GM13976 (cell line): Measurements from ENCODE around the gene FERMT1.
"Not testable (repeated sequence)": the region's sequence is repeated elsewhere in the genome, so short reads cannot be mapped to it uniquely, and the experiment has no call there.

Experiments
- DNase-seq: peaks from one replicate; pipeline ENCODE4 v3.0.0; 2012; ENCODE audit warnings: low spot score
- in situ Hi-C: fragments of 300-500 bp; cut with MboI; formaldehyde crosslinking; loops from one replicate; pipeline ENCODE4 v1.12.0; 2022; ENCODE audit warnings: low sequenced_read_pairs, mixed read lengths, inconsistent platforms; ENCODE audit not compliant: unreplicated experiment
- TF ChIP-seq, protein P1 (sequence below): IDR thresholded peaks from 2 replicates; pipeline ENCODE4 v1.5.1; 2012; ENCODE audit warnings: borderline replicate concordance, mild to moderate bottlenecking; ENCODE audit not compliant: insufficient read depth; ENCODE audit errors: extremely low read depth, missing control alignments, control extremely low read depth

Gene FERMT1

DNA sequence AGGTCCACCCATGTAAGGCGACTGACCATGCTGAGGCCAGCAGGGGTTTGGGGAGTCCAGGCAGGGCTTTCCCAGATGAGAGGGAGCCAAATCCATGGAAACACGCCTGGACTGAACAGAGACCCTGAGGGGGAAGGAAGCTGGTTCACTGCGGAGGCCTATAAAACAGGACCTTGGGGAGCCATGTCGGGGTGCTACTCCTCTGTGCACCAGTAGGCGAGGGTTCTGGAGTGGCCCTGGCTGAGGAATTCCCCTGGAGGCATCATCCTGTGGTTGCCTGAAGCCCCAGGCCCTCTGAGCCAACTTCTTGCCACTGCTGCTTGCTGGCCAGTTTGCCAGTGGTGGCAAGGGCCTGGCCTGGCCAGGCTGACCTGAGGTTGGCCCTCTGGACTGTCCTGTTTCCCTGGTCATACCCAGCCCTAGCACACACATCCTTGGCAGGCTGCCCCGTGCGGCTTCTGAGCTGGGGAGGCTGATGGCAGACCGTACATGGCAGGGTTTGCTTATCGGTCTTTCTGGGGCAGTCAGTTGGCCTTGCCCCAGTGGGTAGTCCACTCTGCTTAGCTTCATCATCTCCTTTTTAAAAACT, 66.8 kb downstream of the FERMT1 start:
- DNase-seq, result no peak
- TF ChIP-seq, protein P1, sequence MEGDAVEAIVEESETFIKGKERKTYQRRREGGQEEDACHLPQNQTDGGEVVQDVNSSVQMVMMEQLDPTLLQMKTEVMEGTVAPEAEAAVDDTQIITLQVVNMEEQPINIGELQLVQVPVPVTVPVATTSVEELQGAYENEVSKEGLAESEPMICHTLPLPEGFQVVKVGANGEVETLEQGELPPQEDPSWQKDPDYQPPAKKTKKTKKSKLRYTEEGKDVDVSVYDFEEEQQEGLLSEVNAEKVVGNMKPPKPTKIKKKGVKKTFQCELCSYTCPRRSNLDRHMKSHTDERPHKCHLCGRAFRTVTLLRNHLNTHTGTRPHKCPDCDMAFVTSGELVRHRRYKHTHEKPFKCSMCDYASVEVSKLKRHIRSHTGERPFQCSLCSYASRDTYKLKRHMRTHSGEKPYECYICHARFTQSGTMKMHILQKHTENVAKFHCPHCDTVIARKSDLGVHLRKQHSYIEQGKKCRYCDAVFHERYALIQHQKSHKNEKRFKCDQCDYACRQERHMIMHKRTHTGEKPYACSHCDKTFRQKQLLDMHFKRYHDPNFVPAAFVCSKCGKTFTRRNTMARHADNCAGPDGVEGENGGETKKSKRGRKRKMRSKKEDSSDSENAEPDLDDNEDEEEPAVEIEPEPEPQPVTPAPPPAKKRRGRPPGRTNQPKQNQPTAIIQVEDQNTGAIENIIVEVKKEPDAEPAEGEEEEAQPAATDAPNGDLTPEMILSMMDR, result no peak
- in situ Hi-C loops, result no loop called here

DNA sequence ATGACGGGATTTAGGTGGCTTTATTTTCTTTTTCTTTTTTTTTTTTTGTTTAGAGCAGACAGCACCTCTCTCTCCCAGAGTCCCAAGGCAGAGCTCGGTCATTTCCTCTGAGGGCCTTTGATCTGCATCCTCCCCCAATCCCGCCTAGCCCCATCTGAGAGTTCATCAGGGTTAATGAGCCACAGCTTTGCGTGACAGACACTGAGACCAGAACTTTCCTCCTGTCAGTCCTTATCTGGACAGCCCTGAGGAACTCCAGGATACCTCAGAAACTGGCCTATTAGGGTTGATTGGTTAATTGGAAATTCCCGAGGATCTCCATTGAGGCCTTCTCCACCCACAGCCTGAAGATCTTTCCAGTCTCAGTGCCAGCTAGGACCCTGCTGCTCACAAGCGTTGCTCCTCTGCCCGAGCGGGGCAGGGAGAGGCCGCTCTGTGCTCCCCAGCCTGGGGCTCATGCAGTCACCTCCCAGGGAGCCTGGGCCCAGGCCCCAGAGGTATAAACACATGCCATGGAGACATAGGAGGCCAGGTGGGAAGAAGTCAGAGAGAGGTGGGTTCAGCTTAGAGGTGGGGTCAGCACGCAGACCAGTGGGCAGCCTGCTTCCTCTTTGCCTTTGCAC, 67.6 kb downstream of the FERMT1 start:
- DNase-seq, result no peak
- in situ Hi-C loops, result no loop called here
- TF ChIP-seq, protein P1, result no peak

DNA sequence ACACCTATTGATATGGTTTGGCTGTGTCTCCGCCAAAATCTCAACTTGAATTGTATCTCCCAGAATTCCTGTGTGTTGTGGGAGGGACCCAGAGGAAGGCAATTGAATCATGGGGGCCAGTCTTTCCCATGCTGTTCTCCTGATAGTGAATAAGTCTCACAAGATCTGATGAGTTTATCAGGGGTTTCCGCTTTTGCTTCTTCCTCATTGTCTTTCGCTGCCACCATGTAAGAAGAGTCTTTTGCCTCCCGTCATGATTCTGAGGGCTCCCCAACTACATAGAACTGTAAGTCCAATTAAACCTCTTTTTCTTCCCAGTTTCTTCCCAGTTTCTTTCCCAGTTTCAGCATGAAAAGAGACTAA, 68.2 kb downstream of the FERMT1 start:
- DNase-seq, in situ Hi-C loops: not testable (repeated sequence)

DNA sequence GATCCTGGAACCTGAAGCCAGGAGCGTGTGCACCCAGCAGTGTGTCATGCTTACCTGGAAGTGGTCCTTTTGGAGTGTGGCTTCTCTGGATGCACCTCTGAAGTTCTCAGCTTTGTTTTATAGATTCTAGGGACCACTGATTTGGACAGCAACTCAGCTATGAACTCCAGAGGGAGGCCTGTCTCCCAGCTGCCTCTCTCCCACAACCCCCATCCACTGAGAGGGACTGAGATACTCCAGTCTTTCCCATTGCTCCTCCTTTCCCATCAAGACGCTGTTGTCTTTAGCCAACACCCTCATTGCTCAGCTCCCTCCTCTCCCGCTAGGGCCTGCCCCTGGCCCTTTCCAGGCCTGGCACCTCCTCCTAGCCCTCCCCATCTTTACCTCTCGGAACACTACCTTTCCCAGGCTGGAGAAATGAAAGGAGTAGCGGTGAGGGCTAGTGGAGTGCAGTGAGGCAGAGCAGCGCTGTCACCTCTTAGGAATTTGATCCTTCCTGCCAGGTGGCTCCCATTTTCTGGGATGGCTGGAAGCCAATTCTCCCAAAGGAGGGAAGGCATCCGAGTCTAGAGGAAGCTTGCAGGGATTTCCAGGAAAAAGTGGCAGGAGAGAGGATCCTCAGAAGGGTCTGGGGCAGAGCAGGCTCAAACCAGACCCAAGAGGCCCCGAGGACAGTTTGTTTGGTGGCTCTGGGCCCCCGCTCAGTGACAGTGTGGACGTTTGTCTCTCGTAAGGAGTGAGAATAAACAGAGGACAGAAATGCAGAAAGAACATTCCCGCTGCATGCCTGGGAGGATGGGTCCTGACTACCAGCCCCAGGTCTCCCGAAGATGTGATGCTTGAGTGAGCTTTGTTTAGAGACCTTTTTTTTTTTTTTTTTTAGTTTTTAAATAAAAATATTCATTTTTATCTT, 68.8 kb downstream of the FERMT1 start, which contains the start of gene LRRN4:
LRRN4 (minus strand) TSS at position 285 of the 913 bp plus-strand sequence. CDS start 1,261 bp downstream, outside the sequence.
- in situ Hi-C loops, result no loop called here

DNA sequence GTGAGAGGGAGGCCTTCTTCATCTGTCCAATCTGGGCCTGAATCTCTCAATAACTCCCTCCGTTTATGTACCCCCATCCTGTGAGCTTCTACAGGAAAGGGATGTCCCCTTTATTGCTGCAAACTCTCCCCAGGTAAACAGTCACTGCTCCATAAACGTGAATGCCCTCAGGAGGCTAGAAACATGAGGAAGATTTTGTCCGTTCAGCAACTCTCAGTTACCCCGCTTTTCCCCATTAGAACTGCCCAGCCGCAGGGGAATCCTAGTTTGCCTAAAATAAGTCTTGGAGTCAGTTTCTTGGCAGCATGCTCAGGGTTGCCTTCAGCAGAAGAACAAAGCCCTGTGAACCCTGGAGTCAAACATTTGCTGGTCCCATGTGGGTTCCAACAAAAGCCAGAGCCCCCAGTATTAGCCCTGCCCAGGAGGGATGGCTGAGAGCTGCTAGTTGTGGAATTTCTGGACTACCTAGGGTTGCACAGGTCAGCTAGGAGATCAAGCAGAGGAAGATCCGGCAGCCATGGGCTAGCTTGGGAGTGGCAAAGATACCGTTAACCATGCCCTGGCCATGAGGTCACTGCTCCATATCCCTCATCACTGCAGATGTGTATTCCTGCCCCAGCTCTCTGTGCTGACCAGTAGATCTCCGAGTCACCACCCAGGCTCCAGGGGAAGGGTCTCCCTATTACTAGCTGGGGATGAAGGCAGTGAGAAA, 69.6 kb downstream of the FERMT1 start:
- DNase-seq, result no peak
- TF ChIP-seq, protein P1, result no peak
- in situ Hi-C loops, result no loop called here

More for the DNA sequence above, 68.8 kb downstream of the FERMT1 start, which contains the start of gene LRRN4:
- DNase-seq, result no peak
- TF ChIP-seq, protein P1, result no peak

DNA sequence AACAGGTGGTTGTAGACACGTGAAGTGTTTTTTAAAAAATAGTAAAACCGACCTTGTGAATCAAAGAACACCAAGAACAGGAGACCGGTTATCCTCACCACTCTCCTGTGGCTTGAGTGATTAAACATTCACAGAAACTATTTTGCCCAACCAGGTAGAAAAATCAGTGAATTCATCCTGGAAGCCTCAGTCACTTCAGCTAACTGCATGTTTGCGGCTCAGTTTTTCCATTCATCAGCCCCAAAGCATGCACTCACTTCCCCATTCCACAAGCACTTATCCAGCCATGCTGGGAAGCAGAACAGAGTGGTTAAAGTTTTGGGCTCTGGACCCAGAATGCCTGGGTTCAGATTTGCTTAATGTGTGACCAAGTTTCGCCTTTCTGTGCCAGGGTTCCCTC, 71.3 kb downstream of the FERMT1 start:
- no peak for DNase-seq
- TF ChIP-seq, protein P1, result no peak
- in situ Hi-C loops, result no loop called here
